Psoas muscle (tissue), 8 donors: ENCODE measurements around the gene RTRAF. TPM values are rescaled to one million over a fixed set of nuclear protein-coding genes. Genes with fewer than 3 reads are reported as not detected.

Source experiments
- ATAC-seq, 4 donors: fragments of 200-7000 bp; cut with Tn5 transposase; one replicate each; pipeline ENCODE4 v1.9.1; 2020; ENCODE audit warnings: moderate library complexity in 3 of 4, mild to moderate bottlenecking in 2 of 4
- DNase-seq, 2 donors: peaks; one replicate each; pipeline ENCODE4 v3.0.0-alpha.2; 2020
- H3K27ac ChIP-seq: fragments of 200-600 bp; one replicate; pipeline ENCODE4 v1.8.0; 2022
- H3K27me3 ChIP-seq, 3 donors: fragments of 200-600 bp in 1 of 3; one replicate each; pipeline versions ENCODE4 v1.6.1 to v1.8.0; 2013 to 2022; ENCODE audit warnings: low read length in 2 of 3, mild to moderate bottlenecking in 2 of 3, moderate library complexity in 1 of 3; ENCODE audit not compliant: insufficient read depth in 3 of 3
- H3K36me3 ChIP-seq, 2 donors: fragments of 200-600 bp in 1 of 2; one replicate each; pipeline versions ENCODE4 v1.6.1 to v1.8.0; 2013 to 2022; ENCODE audit warnings: low read depth in 1 of 2, mild to moderate bottlenecking in 1 of 2, moderate library complexity in 1 of 2; ENCODE audit not compliant: insufficient read depth in 1 of 2
- H3K4me1 ChIP-seq: fragments of 200-600 bp; one replicate; pipeline ENCODE4 v1.8.0; 2022
- H3K4me3 ChIP-seq: fragments of 200-600 bp; one replicate; pipeline ENCODE4 v1.8.0; 2022; ENCODE audit warnings: mild to moderate bottlenecking
- H3K9me3 ChIP-seq: fragments of 200-600 bp; one replicate; pipeline ENCODE4 v1.8.0; 2022
- WGBS, 3 donors: extraction: QIAGEN DNeasy Blood & Tissue Kit; methylation state at CpG; one replicate each; pipeline versions ENCODE4 v1.1.6 to v1.1.7; 2013; 5-methylcytosine and 5-hydroxymethylcytosine counted together
- intact Hi-C, 2 donors: fragments of 100-400 bp; cut with DNase I; formaldehyde crosslinking; loops; one replicate each; pipeline versions ENCODE4 v1.11.0 to v1.14.2; 2022
- polyA plus RNA-seq, 3 donors: library from polyadenylated mRNA; stranded (reverse); fragments of 200-250 nt; gene quantifications; one replicate each; pipeline ENCODE4 v1.2.3, GENCODE V29; 2013
- total RNA-seq, 4 donors: library from RNA; stranded (reverse); fragmentation: NEBNext Ultra II Directional in 2 of 4; extraction: Animal tissue kit (Norgen Biotek cat#: 25700) in 2 of 4; gene quantifications; one replicate each; pipeline versions ENCODE4 v1.2.1 to v1.2.4, GENCODE V29; 2021 to 2023
- TF ChIP-seq, protein P1 (sequence below): fragments of 200-600 bp; IDR thresholded peaks from one replicate; pipeline ENCODE4 v1.8.0; 2022; ENCODE audit warnings: antibody characterized with exemption
- donor health status: healthy with polysubstance abuse.
- donor health status: DM: no; HTN: no; CAD: no; lungs with moderate emphysema.
- donor health status: Bipolar disorder and iron deficiency.
- donor health status: healthy.
- donor health status: DM: yes; HTN: yes; CAD: no.
- donor health status: DM: no; HTN: no; CAD: no.
- donor health status: DM: no; HTN: no; CAD: no.
- donor health status: DM: yes; HTN: yes; CAD: no.

The RTRAF gene
- total and polyA plus RNA-seq, 7 donors, result 110 to 174 (median 153) TPM

DNA sequence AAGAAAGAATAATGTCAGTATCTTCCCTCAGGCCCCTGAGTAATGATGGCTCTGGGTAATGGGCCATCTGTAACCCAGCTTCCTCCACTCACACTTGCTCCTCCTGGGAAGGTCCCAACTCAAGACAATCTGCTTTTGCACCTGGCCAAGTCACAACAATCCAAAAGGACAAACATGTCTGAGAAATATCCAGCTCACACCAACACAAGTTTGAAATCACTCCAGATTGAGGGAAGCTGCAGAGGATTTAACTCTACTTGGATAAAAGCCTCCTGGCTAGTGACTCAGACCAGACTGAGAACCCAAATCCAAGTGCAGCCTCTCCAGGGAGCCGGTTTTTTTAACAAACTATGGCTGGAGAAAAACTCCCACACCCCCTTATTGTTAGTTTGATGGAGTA lies 34.2 kb downstream of the RTRAF start:
- Histone ChIP-seq H3K4me3 (no peak overlapping the region), H3K4me1 (no peaks in the 10 kb centered on the region), H3K36me3 (peaks cover 0 to 8% of the 10 kb centered on the region in 2 donors), H3K27ac (no peak overlapping the region), H3K27me3 (no peaks in the 10 kb centered on the region), H3K9me3 (no peaks in the 10 kb centered on the region)
- ATAC-seq, result peak in 3 of 4 donors; percentile 30 to 52 (median 37)
- intact Hi-C loops, result no loop called here
- no peak for DNase-seq
- 8 to 20% (median 9%) methylated on average over 1 of the region's 1 CpG for WGBS, 3 donors
- TF ChIP-seq, protein P1, sequence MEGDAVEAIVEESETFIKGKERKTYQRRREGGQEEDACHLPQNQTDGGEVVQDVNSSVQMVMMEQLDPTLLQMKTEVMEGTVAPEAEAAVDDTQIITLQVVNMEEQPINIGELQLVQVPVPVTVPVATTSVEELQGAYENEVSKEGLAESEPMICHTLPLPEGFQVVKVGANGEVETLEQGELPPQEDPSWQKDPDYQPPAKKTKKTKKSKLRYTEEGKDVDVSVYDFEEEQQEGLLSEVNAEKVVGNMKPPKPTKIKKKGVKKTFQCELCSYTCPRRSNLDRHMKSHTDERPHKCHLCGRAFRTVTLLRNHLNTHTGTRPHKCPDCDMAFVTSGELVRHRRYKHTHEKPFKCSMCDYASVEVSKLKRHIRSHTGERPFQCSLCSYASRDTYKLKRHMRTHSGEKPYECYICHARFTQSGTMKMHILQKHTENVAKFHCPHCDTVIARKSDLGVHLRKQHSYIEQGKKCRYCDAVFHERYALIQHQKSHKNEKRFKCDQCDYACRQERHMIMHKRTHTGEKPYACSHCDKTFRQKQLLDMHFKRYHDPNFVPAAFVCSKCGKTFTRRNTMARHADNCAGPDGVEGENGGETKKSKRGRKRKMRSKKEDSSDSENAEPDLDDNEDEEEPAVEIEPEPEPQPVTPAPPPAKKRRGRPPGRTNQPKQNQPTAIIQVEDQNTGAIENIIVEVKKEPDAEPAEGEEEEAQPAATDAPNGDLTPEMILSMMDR, result no peak

- ATAC-seq (peak in 2 of 4 donors; percentile 8 to 54), DNase-seq (no peak)
- Histone ChIP-seq H3K4me3 (no peak overlapping the region), H3K9me3 (no peaks in the 10 kb centered on the region), H3K4me1 (no peaks in the 10 kb centered on the region), H3K27ac (no peak overlapping the region), H3K36me3 (peaks cover 0 to 4% of the 10 kb centered on the region in 2 donors), H3K27me3 (no peaks in the 10 kb centered on the region)
- TF ChIP-seq, protein P1, result no peak
- intact Hi-C loops, result no loop called here
These were observed 36.0 kb downstream of the RTRAF start for GRCh38 chr14:52025310-52025709.

DNA sequence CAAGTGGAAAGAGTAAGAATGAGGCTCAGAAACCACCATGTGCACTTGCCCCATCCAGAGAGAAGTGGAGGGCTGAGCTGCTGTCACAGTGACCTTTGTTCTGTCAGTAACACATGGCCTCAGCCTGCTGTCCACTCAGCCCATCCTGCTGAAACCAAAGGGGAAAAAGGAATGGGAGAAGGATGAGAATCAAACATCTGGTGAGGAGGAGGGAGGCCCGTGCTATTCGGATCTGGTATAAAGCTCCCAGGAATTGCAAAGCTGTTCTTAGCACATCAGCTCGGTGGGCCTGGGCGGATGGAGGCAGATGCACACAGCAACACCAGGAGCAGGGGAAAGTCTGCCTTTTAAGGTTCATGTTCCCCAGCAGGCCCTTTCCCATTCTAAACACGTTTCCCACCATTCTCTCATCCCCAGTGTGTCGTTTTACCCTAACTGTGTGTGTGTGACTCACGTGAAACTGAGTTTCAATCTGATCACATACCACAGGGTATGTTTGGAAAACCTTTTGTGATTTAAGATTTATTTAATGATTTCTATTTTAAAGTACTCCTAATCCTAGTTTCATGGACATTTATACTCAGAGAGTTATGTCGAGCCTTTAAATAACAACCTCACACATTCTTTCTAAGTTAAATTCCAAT lies 36.8 kb downstream of the RTRAF start:
- intact Hi-C loops, result no loop called here
- Histone ChIP-seq H3K27ac (no peak overlapping the region), H3K9me3 (no peaks in the 10 kb centered on the region), H3K4me1 (no peaks in the 10 kb centered on the region), H3K36me3 (peaks cover 0 to 4% of the 10 kb centered on the region in 2 donors), H3K27me3 (no peaks in the 10 kb centered on the region), H3K4me3 (no peak overlapping the region)
- DNase-seq (no peak), ATAC-seq (no peak)
- TF ChIP-seq, protein P1, result no peak
- 70 to 81% (median 76%) methylated on average over 8 of the region's 8 CpGs for WGBS, 3 donors

- no peak overlapping the region for H3K4me3 ChIP-seq
- H3K9me3 ChIP-seq, result no peaks in the 10 kb centered on the region
- WGBS, 3 donors, result 66 to 78% (median 72%) methylated on average over 10 of the region's 10 CpGs
- ATAC-seq, result no peak
- intact Hi-C loops, result no loop called here
- no peaks in the 10 kb centered on the region for H3K27me3 ChIP-seq
- H3K27ac ChIP-seq, result no peak overlapping the region
- TF ChIP-seq, protein P1, result no peak
- peaks cover 2% of the 10 kb centered on the region for H3K4me1 ChIP-seq
- DNase-seq, result no peak
- H3K36me3 ChIP-seq, result peaks cover 0 to 4% of the 10 kb centered on the region in 2 donors
These were observed 37.6 kb downstream of the RTRAF start for GRCh38 chr14:52026901-52027300.

DNA sequence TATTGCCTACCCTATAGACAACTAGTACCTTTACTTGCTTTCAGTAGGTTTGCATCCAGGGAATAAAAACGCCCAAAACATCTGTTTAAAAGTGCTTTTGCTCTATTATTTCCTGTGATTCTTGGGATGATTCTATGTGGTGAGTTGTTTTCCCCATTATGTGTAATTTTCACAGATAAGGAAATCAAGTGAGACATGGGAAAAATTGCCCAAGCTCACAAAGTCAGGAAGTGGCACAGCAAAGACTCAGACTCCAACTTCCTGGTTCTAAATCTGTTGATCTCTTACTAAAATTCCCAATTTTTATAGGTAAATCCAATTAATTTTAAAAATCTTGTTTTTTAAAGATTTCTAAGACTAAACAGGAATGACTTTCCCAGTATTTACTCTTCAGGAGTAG lies 40.5 kb downstream of the RTRAF start:
- intact Hi-C loops, result no loop called here
- no peak for ATAC-seq

More for the DNA sequence above, 40.5 kb downstream of the RTRAF start:
- peaks cover 2% of the 10 kb centered on the region for H3K4me1 ChIP-seq
- WGBS, 3 donors, result 59 to 72% (median 65%) methylated on average over 1 of the region's 1 CpG
- H3K4me3 ChIP-seq, result no peak overlapping the region
- H3K9me3 ChIP-seq, result no peaks in the 10 kb centered on the region
- H3K36me3 ChIP-seq, result peaks cover 0 to 4% of the 10 kb centered on the region in 2 donors
- DNase-seq, result no peak
- H3K27ac ChIP-seq, result no peak overlapping the region
- no peaks in the 10 kb centered on the region for H3K27me3 ChIP-seq
- TF ChIP-seq, protein P1, result no peak
